DOHH2 (cell line): Measurements from ENCODE around the gene NYAP2.

Experiments used
- H3F3A ChIP-seq: fragments of 200-600 bp; sonication (generic), shearing (Covaris generic); 2 replicates; pipeline ENCODE4 v1.6.0; 2016; ENCODE audit warnings: antibody characterized with exemption, mild to moderate bottlenecking; ENCODE audit not compliant: control insufficient read depth, insufficient read depth
- H3K27ac ChIP-seq: fragments of 200-600 bp; sonication (generic); 2 replicates; pipeline ENCODE4 v1.5.1; 2014; ENCODE audit warnings: low read depth, mild to moderate bottlenecking, low read length, moderate library complexity
- H3K27me3 ChIP-seq: fragments of 200-600 bp; sonication (generic); 2 replicates; pipeline ENCODE4 v1.6.1; 2014; ENCODE audit warnings: mild to moderate bottlenecking, low read length, mixed read lengths; ENCODE audit not compliant: control insufficient read depth
- H3K36me3 ChIP-seq: fragments of 200-600 bp; sonication (generic); 2 replicates; pipeline ENCODE4 v1.6.1; 2014; ENCODE audit warnings: mild to moderate bottlenecking, low read length, moderate library complexity, mixed read lengths; ENCODE audit not compliant: control insufficient read depth
- H3K4me1 ChIP-seq: fragments of 200-600 bp; sonication (generic); 2 replicates; pipeline ENCODE4 v1.6.1; 2014; ENCODE audit warnings: mild to moderate bottlenecking, low read length, mixed read lengths; ENCODE audit not compliant: control insufficient read depth
- H3K4me2 ChIP-seq: fragments of 200-600 bp; sonication (generic); 2 replicates; pipeline ENCODE4 v1.6.0; 2014; ENCODE audit warnings: mild to moderate bottlenecking, low read length, moderate library complexity
- H3K4me3 ChIP-seq: fragments of 200-600 bp; sonication (generic); 2 replicates; pipeline ENCODE4 v1.5.1; 2014; ENCODE audit warnings: mild to moderate bottlenecking, low read length, mixed read lengths
- H3K79me2 ChIP-seq: fragments of 200-600 bp; sonication (generic); 2 replicates; pipeline ENCODE4 v1.6.1; 2014; ENCODE audit warnings: mild to moderate bottlenecking, low read length, mixed read lengths; ENCODE audit not compliant: control insufficient read depth
- H3K9me2 ChIP-seq: fragments of 200-600 bp; sonication (generic); replicated peaks from 2 replicates; pipeline ENCODE4 v1.6.1; 2014; ENCODE audit warnings: mild to moderate bottlenecking, low read length, mixed read lengths; ENCODE audit not compliant: control insufficient read depth
- H3K9me3 ChIP-seq: fragments of 200-600 bp; sonication (generic); 2 replicates; pipeline ENCODE4 v1.6.1; 2014; ENCODE audit warnings: antibody characterized with exemption, low read length, mixed read lengths; ENCODE audit not compliant: control insufficient read depth, insufficient read depth
- H4K20me1 ChIP-seq: fragments of 200-600 bp; sonication (generic); 2 replicates; pipeline ENCODE4 v1.6.0; 2014; ENCODE audit warnings: low read depth, mild to moderate bottlenecking, antibody characterized with exemption, low read length, moderate library complexity; ENCODE audit not compliant: control insufficient read depth, insufficient read depth
- EZH2phosphoT487 ChIP-seq: fragments of 200-600 bp; sonication (generic); IDR thresholded peaks from 2 replicates; pipeline ENCODE4 v1.6.1; 2017; ENCODE audit warnings: borderline replicate concordance, mild to moderate bottlenecking, antibody characterized with exemption, low read length, moderate library complexity, mixed read lengths
- TF ChIP-seq, protein P1 (sequence below): fragments of 200-600 bp; sonication (generic); IDR thresholded peaks from one replicate; pipeline ENCODE4 v1.5.1; 2014; ENCODE audit warnings: antibody characterized with exemption, mild to moderate bottlenecking, low read depth, low read length; ENCODE audit not compliant: poor library complexity, severe bottlenecking

The NYAP2 gene

GRCh38 chr2:225678792-225679191, 279.3 kb downstream of the NYAP2 start:
- H3K27ac ChIP-seq: no peak overlapping the region
- no peaks in the 10 kb centered on the region for H4K20me1 ChIP-seq
- no peaks in the 10 kb centered on the region for H3K9me2 ChIP-seq
- no peaks in the 10 kb centered on the region for H3F3A ChIP-seq
- no peak for TF ChIP-seq EZH2phosphoT487
- TF ChIP-seq, protein P1, sequence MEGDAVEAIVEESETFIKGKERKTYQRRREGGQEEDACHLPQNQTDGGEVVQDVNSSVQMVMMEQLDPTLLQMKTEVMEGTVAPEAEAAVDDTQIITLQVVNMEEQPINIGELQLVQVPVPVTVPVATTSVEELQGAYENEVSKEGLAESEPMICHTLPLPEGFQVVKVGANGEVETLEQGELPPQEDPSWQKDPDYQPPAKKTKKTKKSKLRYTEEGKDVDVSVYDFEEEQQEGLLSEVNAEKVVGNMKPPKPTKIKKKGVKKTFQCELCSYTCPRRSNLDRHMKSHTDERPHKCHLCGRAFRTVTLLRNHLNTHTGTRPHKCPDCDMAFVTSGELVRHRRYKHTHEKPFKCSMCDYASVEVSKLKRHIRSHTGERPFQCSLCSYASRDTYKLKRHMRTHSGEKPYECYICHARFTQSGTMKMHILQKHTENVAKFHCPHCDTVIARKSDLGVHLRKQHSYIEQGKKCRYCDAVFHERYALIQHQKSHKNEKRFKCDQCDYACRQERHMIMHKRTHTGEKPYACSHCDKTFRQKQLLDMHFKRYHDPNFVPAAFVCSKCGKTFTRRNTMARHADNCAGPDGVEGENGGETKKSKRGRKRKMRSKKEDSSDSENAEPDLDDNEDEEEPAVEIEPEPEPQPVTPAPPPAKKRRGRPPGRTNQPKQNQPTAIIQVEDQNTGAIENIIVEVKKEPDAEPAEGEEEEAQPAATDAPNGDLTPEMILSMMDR: no peak
- no peaks in the 10 kb centered on the region for H3K79me2 ChIP-seq
- H3K9me3 ChIP-seq: no peaks in the 10 kb centered on the region
- H3K27me3 ChIP-seq: no peaks in the 10 kb centered on the region
- no peaks in the 10 kb centered on the region for H3K4me1 ChIP-seq
- no peak overlapping the region for H3K4me3 ChIP-seq
- H3K4me2 ChIP-seq: no peak overlapping the region
- H3K36me3 ChIP-seq: no peaks in the 10 kb centered on the region

DNA sequence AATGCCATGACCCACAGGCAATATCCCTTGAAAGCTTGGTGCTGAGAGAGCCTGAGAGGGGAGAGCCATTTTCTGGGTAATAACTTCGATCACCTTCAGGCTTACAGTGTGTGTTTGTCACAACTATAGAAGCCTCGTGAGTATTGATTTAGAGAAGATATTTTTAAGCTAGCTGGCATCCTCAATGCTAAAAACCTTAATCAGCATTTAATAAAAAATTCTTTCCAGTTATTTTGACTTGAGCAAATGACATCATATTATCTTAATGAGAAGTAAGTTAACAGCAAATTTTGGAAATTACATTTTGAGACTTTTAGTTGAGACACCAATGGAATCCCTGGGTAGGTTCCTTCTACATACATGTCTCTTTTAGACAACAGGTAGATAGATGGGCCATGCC, 283.7 kb downstream of the NYAP2 start:
- Histone ChIP-seq H3K4me3 (no peak overlapping the region), H3K27ac (no peak overlapping the region)

GRCh38 chr2:225690153-225690552, 290.6 kb downstream of the NYAP2 start:
- no peak for TF ChIP-seq EZH2phosphoT487
- TF ChIP-seq, protein P1: no peak
- Histone ChIP-seq H3K9me3 (no peaks in the 10 kb centered on the region), H3K36me3 (no peaks in the 10 kb centered on the region), H3K27ac (no peak overlapping the region), H3F3A (no peaks in the 10 kb centered on the region), H3K4me3 (no peak overlapping the region), H4K20me1 (no peaks in the 10 kb centered on the region), H3K27me3 (no peaks in the 10 kb centered on the region), H3K4me1 (no peaks in the 10 kb centered on the region), H3K79me2 (no peaks in the 10 kb centered on the region), H3K9me2 (no peaks in the 10 kb centered on the region), H3K4me2 (no peak overlapping the region)

More for the DNA sequence above, 283.7 kb downstream of the NYAP2 start:
- Histone ChIP-seq H3K4me2 (no peak overlapping the region), H4K20me1 (no peaks in the 10 kb centered on the region), H3K4me1 (no peaks in the 10 kb centered on the region), H3F3A (no peaks in the 10 kb centered on the region), H3K27me3 (no peaks in the 10 kb centered on the region), H3K9me3 (no peaks in the 10 kb centered on the region), H3K9me2 (no peaks in the 10 kb centered on the region), H3K79me2 (no peaks in the 10 kb centered on the region), H3K36me3 (no peaks in the 10 kb centered on the region)
- TF ChIP-seq, protein P1: no peak
- no peak for TF ChIP-seq EZH2phosphoT487

DNA sequence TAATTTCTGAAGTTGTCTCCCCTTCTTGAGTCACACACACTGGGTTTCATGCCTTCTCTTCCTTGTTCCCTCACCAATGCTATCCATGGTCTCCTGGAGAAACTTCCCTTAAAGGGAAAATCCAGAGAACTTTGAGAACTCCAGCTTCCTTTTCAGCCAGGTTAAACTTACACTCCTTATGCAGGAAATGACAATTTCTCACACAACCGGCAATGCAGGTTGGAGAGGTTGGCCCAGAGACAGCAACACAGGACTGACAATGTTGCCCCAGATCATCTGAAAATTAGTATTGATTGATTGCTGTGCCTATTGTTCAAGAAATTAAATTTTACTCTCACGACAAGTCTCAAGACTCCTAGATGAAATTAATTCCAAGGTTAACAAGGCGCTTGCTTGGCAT, 292.2 kb downstream of the NYAP2 start:
- Histone ChIP-seq H3K4me3 (no peak overlapping the region), H3K79me2 (no peaks in the 10 kb centered on the region), H3K9me2 (no peaks in the 10 kb centered on the region), H3F3A (no peaks in the 10 kb centered on the region), H4K20me1 (no peaks in the 10 kb centered on the region), H3K36me3 (no peaks in the 10 kb centered on the region), H3K27ac (no peak overlapping the region), H3K27me3 (no peaks in the 10 kb centered on the region), H3K9me3 (no peaks in the 10 kb centered on the region), H3K4me2 (no peak overlapping the region), H3K4me1 (no peaks in the 10 kb centered on the region)
- no peak for TF ChIP-seq EZH2phosphoT487
- TF ChIP-seq, protein P1: no peak
